Natural killer cell (primary cell): Measurements from ENCODE around the gene PSD4. TPM values are rescaled to one million over a fixed set of nuclear protein-coding genes. Genes with fewer than 3 reads are reported as not detected.

Experiments
- ATAC-seq, 3 donors: fragments of 150-1000 bp in 2 of 3; fragments of 200-7000 bp in 1 of 3; cut with Tn5 transposase; 1 replicate in 1 of 3; 2 replicates in 2 of 3; pipeline ENCODE4 v1.10.0; 2021; ENCODE audit warnings: mild to moderate bottlenecking in 2 of 3, moderate library complexity in 2 of 3
- DNase-seq, 2 donors: peaks; one replicate each; pipeline versions ENCODE4 v3.0.0 to v3.0.0-alpha.2; 2013 to 2021; ENCODE audit warnings: mixed read lengths in 1 of 2
- H3K27ac ChIP-seq: one replicate; pipeline ENCODE4 v1.5.1; 2013; ENCODE audit warnings: mild to moderate bottlenecking, low read length
- H3K27me3 ChIP-seq: one replicate; pipeline ENCODE4 v1.6.1; 2013; ENCODE audit warnings: low read length; ENCODE audit not compliant: control insufficient read depth, insufficient read depth
- H3K36me3 ChIP-seq: one replicate; pipeline ENCODE4 v1.6.1; 2013; ENCODE audit warnings: low read length; ENCODE audit not compliant: control insufficient read depth, insufficient read depth
- H3K4me1 ChIP-seq: one replicate; pipeline ENCODE4 v1.6.1; 2013; ENCODE audit warnings: low read length; ENCODE audit not compliant: control insufficient read depth, insufficient read depth
- H3K4me3 ChIP-seq: one replicate; pipeline ENCODE4 v1.5.1; 2013; ENCODE audit warnings: low read length
- H3K9me3 ChIP-seq: one replicate; pipeline ENCODE4 v1.6.1; 2013; ENCODE audit warnings: low read length; ENCODE audit not compliant: control insufficient read depth, insufficient read depth
- H3K27ac Mint-ChIP-seq, 2 donors: one replicate each; pipeline ENCODE4 v1.8.0; 2022; ENCODE audit warnings: mild to moderate bottlenecking in 2 of 2, mixed read lengths in 2 of 2, moderate library complexity in 1 of 2
- H3K27me3 Mint-ChIP-seq, 2 donors: one replicate each; pipeline ENCODE4 v1.8.0; 2022; ENCODE audit warnings: low read depth in 2 of 2, mixed read lengths in 2 of 2
- H3K36me3 Mint-ChIP-seq: one replicate; pipeline ENCODE4 v1.8.0; 2022; ENCODE audit warnings: mixed read lengths
- H3K4me1 Mint-ChIP-seq, 2 donors: one replicate each; pipeline ENCODE4 v1.8.0; 2022; ENCODE audit warnings: mixed read lengths in 2 of 2
- H3K4me3 Mint-ChIP-seq: one replicate; pipeline ENCODE4 v1.8.0; 2022; ENCODE audit warnings: mild to moderate bottlenecking, moderate library complexity, mixed read lengths
- H3K9me3 Mint-ChIP-seq, 2 donors: one replicate each; pipeline ENCODE4 v1.8.0; 2022; ENCODE audit warnings: mixed read lengths in 2 of 2
- CTCF ChIP-seq: fragments of 200-600 bp; IDR thresholded peaks from one replicate; pipeline ENCODE4 v1.8.0; 2022; ENCODE audit warnings: antibody characterized with exemption
- WGBS: methylation state at CpG from one replicate; pipeline ENCODE4 v1.1.7; 2013; ENCODE audit warnings: missing lambda C conversion rate; ENCODE audit not compliant: insufficient coverage; 5-methylcytosine and 5-hydroxymethylcytosine counted together
- intact Hi-C: fragments of 100-400 bp; cut with micrococcal nuclease; formaldehyde crosslinking; loops from one replicate; pipeline ENCODE4 v1.14.2; 2022
- total RNA-seq, 4 donors: library from RNA; stranded (reverse); fragments of 120-200 nt in 1 of 4; gene quantifications; one replicate each; pipeline versions ENCODE4 v1.2.3 to v1.2.4, GENCODE V29; 2013 to 2022

PSD4 gene
- total RNA-seq, 3 donors from 2014 or later (not counting 1 experiment from before 2014, with no cell fraction given) = 280 to 347 (median 340) TPM

GRCh38 chr2:113200736-113201490 lies 27.1 kb downstream of the PSD4 start:
- Histone ChIP-seq H3K27ac (no peak overlapping the region), H3K4me3 (no peak overlapping the region), H3K36me3 (peaks cover 68% of the 10 kb centered on the region), H3K4me1 (peaks cover 18% of the 10 kb centered on the region), H3K27me3 (no peaks in the 10 kb centered on the region), H3K9me3 (no peaks in the 10 kb centered on the region)
- WGBS = 93% methylated on average over 17 of the region's 17 CpGs
- no peak for TF ChIP-seq CTCF
- no peak for DNase-seq
- ATAC-seq = no peak
- H3K4me1 Mint-ChIP-seq = peaks cover 10 to 29% of the 10 kb centered on the region in 2 donors
- H3K27ac Mint-ChIP-seq = peak overlapping the region in 1 of 2 donors; percentile 70
- H3K4me3 Mint-ChIP-seq = no peak overlapping the region
- peaks cover 7% of the 10 kb centered on the region for H3K36me3 Mint-ChIP-seq
- H3K27me3 Mint-ChIP-seq = no peaks in the 10 kb centered on the region
- intact Hi-C loops = loop anchor here (5.0 kb wide), 1 partner anchor 191 kb away; no protein-coding TSS in a partner anchor
- H3K9me3 Mint-ChIP-seq = no peaks in the 10 kb centered on the region

GRCh38 chr2:113201496-113202304 lies 27.9 kb downstream of the PSD4 start:
- whole genome bisulfite sequencing = 97% methylated on average over 7 of the region's 8 CpGs

GRCh38 chr2:113202305-113203216 lies 28.8 kb downstream of the PSD4 start:
- ATAC-seq = no peak
- no peaks in the 10 kb centered on the region for H3K27me3 Mint-ChIP-seq
- H3K27me3 ChIP-seq = no peaks in the 10 kb centered on the region
- peak overlapping the region; percentile 43 to 76 for H3K27ac Mint-ChIP-seq
- no peak overlapping the region for H3K4me3 Mint-ChIP-seq
- no peak overlapping the region for H3K4me3 ChIP-seq
- peaks cover 7 to 19% of the 10 kb centered on the region in 2 donors for H3K4me1 Mint-ChIP-seq
- H3K4me1 ChIP-seq = peaks cover 14% of the 10 kb centered on the region
- H3K9me3 Mint-ChIP-seq = no peaks in the 10 kb centered on the region
- WGBS = 89% methylated on average over 13 of the region's 13 CpGs
- peaks cover 51% of the 10 kb centered on the region for H3K36me3 ChIP-seq
- no peak for TF ChIP-seq CTCF
- H3K36me3 Mint-ChIP-seq = no peaks in the 10 kb centered on the region
- no peak overlapping the region for H3K27ac ChIP-seq
- no peak for DNase-seq
- no peaks in the 10 kb centered on the region for H3K9me3 ChIP-seq
- intact Hi-C loops = loop anchor here (5.0 kb wide), 1 partner anchor 190 kb away; no protein-coding TSS in a partner anchor

More at GRCh38 chr2:113201496-113202304, 27.9 kb downstream of the PSD4 start:
- Histone ChIP-seq H3K36me3 (peaks cover 60% of the 10 kb centered on the region), H3K27me3 (no peaks in the 10 kb centered on the region), H3K27ac (no peak overlapping the region), H3K4me1 (peaks cover 14% of the 10 kb centered on the region), H3K4me3 (no peak overlapping the region), H3K9me3 (no peaks in the 10 kb centered on the region)
- H3K4me3 Mint-ChIP-seq = no peak overlapping the region
- no peaks in the 10 kb centered on the region for H3K36me3 Mint-ChIP-seq
- intact Hi-C loops = loop anchor here (5.0 kb wide), 1 partner anchor 191 kb away; no protein-coding TSS in a partner anchor
- H3K27me3 Mint-ChIP-seq = no peaks in the 10 kb centered on the region
- ATAC-seq = no peak
- H3K4me1 Mint-ChIP-seq = peaks cover 7 to 28% of the 10 kb centered on the region in 2 donors
- no peak for DNase-seq
- no peaks in the 10 kb centered on the region for H3K9me3 Mint-ChIP-seq
- no peak for TF ChIP-seq CTCF
- H3K27ac Mint-ChIP-seq = no peak overlapping the region
